GM20431 (cell line): ENCODE results near the gene LRP1B.

Experiments
- in situ Hi-C: fragments of 300-500 bp; cut with MseI, MboI; formaldehyde crosslinking; loops from one replicate; pipeline ENCODE4 v1.15.0; 2020; ENCODE audit warnings: low sequenced_read_pairs; ENCODE audit not compliant: unreplicated experiment

Gene LRP1B

DNA sequence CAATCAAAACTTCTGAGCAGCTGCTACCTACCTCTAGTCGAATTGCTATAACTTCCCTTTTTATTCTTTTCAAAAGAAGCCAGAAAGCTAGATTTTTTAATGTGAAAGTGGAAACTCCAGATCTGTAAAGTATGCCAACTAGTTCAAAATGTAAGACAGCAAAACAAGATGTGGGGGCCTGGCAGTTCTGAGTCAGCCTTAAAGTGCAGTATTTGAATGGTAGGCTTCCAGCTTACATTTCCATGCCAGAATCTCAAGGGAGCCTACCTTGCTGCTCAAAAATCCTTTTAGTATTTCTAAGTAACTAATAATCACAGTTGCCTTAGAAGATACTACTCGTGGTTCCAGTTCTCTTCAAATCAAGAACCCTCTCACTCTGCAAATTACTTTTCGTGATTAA lies 1288.7 kb downstream of the LRP1B start:
- in situ Hi-C loops = no loop called here

DNA sequence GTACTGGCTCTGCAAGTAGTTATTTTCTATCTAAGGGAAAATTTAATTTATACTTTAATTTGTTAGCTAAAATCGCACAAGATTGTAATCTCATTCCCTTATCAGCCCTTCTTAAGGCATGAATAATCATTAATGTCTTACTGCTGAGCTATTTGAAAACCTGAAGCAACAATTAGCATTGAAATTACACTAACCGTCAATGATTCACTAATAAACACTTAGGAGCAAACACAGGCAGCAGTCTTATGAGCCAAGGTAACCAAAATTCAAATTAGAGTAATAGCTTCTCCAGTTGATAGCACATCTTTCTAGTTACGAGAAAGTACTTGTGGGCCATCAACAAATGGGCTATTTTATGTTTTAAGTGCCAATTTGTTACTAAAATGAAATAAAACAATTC lies 1289.7 kb downstream of the LRP1B start:
- in situ Hi-C loops = no loop called here

DNA sequence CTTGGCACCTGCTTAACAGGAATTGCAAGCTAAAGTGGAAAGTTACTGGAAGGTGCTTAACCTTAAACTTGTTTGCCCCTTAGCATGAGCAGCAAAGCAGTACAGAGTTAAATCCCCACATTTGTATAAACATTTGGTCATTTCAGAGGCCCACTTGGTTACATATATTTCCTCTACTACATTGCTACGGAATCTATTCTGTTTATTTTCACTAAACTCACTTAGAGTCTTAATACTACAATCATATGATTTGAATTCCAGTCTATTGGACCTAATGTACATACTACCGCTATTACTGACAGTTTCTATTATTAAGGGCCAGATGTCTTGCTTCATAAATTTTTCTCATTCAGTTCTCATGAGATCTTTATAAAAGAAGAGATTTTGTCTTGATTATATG lies 1294.0 kb downstream of the LRP1B start:
- in situ Hi-C loops = no loop called here

- in situ Hi-C loops = no loop called here
Measured at GRCh38 chr2:140835079-140835478, 1295.7 kb downstream of the LRP1B start.

GRCh38 chr2:140814141-140814540 lies 1316.7 kb downstream of the LRP1B start:
- in situ Hi-C loops = no loop called here

DNA sequence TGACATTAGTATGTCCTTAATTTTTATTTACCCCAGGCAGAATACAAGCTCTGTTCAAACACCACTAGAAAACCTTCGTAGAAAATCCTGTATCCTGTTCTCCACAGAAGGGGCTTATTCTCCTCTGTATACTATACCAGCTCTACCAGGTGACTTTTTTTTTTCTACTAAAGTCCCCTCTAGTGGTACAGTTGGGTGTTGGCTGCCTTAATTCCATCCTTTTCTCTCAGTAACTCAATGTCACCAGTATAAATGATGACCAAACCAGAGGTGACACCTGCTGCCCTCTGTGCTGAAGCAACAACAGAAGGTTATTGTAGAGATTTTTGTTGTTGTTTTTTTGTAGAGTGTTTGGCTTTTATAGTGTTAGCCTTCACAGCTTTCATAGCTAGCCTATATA lies 1322.0 kb downstream of the LRP1B start:
- in situ Hi-C loops = no loop called here

DNA sequence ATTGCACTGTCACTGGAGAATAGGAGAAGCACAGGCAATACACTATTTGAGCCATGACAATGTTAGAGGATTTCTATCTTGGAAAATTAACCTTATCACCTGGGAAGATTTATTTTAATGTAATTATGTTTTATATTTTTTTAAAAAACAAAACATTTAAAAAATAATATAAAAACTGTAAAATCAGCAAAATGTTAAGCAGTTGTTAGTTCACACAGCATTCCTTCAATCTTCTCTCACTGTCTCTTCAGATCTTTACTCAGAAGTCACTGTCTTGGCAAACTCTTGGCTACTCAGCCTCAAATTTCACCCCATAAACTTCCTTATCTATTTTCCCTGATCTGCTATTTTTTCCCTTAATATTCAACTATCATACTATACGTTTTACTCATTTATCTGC lies 1322.6 kb downstream of the LRP1B start:
- in situ Hi-C loops = no loop called here

GRCh38 chr2:140804700-140805260 lies 1326.0 kb downstream of the LRP1B start:
- in situ Hi-C loops = no loop called here

DNA sequence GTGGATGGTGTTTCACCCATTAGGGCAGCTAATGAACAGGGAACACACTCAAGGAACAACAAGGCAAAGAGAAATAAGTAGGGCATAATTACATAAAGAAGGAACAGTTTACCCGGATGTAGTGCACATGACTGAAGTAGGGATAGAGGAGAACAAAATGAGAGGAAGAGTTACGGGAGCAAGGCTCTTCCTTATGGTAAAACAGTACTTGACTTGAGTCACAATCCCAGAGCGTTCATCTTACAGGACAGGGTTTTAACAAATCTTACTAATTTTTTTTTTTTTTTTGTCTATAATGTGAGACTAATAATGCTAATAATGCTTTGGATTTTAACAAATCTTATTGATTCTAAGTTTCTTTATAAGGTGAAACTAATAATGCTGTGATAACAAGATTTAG lies 1329.5 kb downstream of the LRP1B start:
- in situ Hi-C loops = no loop called here

DNA sequence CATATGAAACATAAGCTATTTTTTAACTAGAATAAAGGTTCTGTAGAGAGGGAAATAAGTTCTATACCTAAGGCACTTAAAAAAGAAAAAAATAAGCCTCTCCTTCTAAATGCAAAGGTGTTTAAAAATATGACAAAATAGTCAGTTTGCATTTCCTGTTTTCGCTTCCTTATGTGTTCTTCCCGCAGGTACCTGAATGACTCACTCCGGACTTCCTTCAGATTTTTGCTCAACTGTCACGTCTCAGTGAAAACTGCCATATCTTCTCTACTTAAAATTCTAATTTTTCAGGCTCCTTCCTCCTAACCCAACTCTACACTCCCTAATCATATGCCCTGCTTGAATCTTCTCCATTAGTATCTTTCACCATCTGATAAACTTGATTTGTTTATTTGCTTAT lies 1333.1 kb downstream of the LRP1B start:
- in situ Hi-C loops = no loop called here

DNA sequence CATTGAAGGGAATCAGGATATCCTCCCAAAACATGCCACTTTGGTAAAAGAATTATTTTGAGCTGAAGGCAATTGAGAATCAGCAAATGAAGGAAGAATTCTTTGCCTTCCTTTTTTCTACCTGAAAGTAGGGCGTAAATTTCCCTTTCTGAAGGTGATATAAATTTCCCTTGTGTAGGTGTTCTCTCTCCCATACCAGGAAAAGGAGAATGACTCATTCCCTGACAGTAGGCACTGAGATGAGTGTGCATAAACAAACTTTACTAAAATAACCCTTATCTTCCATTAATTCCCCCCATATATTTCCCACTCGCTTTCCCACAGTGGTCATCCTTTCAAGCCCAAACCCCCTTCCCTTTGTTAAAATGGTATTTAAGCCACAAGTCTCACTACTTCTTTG lies 1339.0 kb downstream of the LRP1B start:
- in situ Hi-C loops = no loop called here

GRCh38 chr2:140786585-140786984 lies 1344.2 kb downstream of the LRP1B start:
- in situ Hi-C loops = no loop called here

DNA sequence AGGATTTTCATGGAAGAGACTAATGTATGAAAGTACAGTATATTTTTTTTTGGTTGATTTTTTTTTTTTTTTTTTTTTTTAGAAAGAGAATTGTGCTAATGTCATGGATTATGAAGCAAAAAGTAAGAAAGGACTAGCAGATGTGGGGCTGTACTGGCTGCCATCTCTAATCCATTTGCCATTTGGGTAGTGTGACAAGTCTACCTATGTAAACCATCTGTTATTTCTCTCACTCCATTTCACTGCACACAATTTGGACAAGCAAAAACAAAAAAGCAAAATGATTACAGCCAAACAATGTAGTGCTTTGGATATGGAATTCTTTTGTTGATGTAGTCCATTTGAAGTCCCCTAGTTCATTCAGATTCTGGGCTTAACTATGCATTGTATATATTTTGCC lies 1355.4 kb downstream of the LRP1B start:
- in situ Hi-C loops = no loop called here

DNA sequence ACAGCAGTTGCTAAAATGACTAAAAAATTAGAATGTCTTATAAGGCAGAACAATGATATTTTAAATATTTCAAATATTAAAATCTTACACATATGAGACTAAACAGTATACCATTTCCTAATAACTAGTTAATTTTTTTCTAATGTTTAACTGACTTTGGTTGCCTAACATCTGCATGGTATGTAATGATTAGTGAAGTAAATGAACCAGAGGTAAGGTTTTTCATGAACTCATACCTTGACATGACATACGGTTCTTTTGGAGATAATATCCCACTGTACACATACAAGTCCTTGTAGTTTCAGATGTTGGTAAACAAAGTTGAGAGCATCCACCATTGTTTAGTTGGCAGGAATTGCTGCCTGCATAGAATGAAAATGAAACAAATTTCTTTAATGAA lies 1360.2 kb downstream of the LRP1B start:
- in situ Hi-C loops = no loop called here

DNA sequence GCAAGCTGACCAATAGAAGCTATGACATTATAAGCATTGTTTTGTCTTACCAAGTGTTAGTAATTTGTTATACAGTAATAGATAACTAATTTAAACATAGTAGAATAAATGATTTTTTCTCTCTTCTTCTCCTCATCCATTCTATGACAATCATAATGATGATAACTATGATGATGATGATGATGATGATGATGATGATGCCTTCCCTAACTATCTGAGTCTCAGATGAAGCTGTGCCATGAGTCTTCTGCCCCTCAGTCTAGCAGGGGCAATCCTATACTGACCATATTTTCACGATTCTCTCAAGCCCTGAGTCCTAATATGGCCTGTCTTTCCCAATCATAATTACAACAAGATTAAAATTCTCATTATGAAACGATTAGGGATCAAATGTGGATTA lies 1369.0 kb downstream of the LRP1B start:
- in situ Hi-C loops = no loop called here

GRCh38 chr2:140759426-140760156 lies 1371.2 kb downstream of the LRP1B start:
- in situ Hi-C loops = no loop called here

- in situ Hi-C loops = no loop called here
Measured at GRCh38 chr2:140747665-140748064, 1383.2 kb downstream of the LRP1B start.

GRCh38 chr2:140747090-140747489 lies 1383.7 kb downstream of the LRP1B start:
- in situ Hi-C loops = no loop called here

DNA sequence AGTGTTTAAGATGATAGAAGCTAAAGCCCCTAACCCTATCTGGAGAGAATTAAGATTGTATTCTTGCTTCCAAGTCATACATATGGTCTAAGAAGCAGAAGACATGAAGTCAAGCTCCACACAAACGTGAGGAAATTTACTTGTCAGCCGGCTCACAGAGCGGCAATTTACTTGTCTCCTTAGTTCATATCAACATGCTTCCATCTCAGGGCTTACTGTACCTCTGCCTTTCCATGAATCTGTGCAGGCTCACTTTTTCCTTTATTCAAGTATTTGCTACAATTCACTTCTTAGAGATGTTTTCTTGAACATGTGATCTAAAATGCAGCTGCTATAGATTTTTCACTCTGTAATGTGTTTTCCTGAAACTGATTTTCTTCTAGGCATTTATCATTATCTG lies 1386.4 kb downstream of the LRP1B start:
- in situ Hi-C loops = no loop called here

DNA sequence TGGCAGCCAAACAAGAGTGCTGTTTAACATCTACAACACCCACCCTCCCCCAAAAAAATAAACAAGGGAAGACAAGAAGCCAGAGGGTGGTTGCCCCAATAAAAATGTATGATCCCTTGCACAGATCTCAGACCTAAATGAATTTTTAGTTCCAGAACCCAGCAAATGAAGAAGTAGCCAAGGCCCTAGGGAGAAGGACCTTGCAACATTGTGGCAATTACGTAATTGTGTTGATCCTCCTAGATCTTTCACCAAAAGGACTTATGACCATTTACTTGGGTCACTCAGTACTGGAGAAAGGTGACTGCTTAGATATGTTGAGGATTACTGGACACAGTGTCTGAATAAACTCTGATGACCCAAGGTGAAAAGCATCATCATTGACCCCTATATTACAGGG lies 1393.8 kb downstream of the LRP1B start:
- in situ Hi-C loops = no loop called here

DNA sequence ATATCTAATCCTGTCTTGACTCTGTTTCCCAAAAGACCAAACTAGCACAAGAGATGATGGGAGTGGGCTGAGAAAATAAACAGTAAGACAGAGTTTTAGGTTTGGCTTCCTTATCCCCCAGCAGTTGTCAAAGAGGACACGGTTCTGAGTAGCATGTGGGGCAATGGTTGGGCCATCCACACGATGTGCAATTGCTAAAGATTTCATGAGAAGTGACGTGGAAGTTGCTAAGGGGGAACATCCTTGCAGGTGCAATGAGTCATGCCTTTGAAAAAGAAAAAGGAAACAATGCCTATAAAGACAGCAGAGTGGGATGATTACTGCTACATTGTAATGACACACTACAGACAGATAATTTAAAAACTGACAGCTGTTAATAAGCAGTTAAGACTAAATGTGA lies 1395.8 kb downstream of the LRP1B start:
- in situ Hi-C loops = no loop called here

DNA sequence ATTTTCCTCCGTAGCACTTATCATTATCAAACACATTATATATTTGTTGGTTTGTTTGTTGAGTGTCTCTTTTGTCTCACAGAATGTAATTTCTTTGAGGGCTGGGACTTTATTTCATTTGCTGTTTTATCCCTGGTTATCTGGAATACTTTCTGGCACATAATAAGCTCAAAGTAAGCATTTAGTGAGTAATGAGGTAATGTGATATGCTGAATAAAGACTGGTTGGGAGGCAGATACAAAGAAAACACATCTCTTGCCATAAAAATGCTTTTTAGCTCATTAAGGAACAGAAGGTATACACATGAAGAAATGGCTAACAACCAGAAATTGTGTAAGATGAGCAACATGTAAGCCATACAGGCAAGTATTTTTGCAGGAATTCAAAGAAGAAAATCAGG lies 1411.8 kb downstream of the LRP1B start:
- in situ Hi-C loops = no loop called here
